GM19238 (cell line): ENCODE data around the gene ATAD3A.
"Not testable (repeated sequence)": the region's sequence is repeated elsewhere in the genome, so short reads cannot be mapped to it uniquely, and the experiment has no call there.

ENCODE experiments used
- DNase-seq: peaks from one replicate; pipeline ENCODE4 v3.0.0; 2011; ENCODE audit warnings: low spot score; ENCODE audit not compliant: insufficient read length

Gene ATAD3A

GRCh38 chr1:1523226-1523625 lies 11.3 kb downstream of the ATAD3A start:
- not testable (repeated sequence) for DNase-seq

GRCh38 chr1:1523651-1524050 lies 11.7 kb downstream of the ATAD3A start:
- not testable (repeated sequence) for DNase-seq

- not testable (repeated sequence) for DNase-seq
These were observed 12.9 kb downstream of the ATAD3A start for GRCh38 chr1:1524750-1525383.

- not testable (repeated sequence) for DNase-seq
These were observed 14.5 kb downstream of the ATAD3A start for GRCh38 chr1:1526476-1526875.

- no peak for DNase-seq
These were observed 15.3 kb downstream of the ATAD3A start for GRCh38 chr1:1527092-1527816.

GRCh38 chr1:1528301-1529267 lies 16.6 kb downstream of the ATAD3A start:
- DNase-seq: no peak

- DNase-seq: no peak
These were observed 17.4 kb downstream of the ATAD3A start for GRCh38 chr1:1529321-1529720.

GRCh38 chr1:1529936-1530335 lies 18.0 kb downstream of the ATAD3A start:
- no peak for DNase-seq

- no peak for DNase-seq
These were observed 20.0 kb downstream of the ATAD3A start for GRCh38 chr1:1531947-1532346.

GRCh38 chr1:1533176-1533893 lies 21.4 kb downstream of the ATAD3A start:
- not testable (repeated sequence) for DNase-seq

GRCh38 chr1:1533894-1534291 lies 21.9 kb downstream of the ATAD3A start:
- DNase-seq: not testable (repeated sequence)

- no peak for DNase-seq
These were observed 22.6 kb downstream of the ATAD3A start for GRCh38 chr1:1534401-1535154.

GRCh38 chr1:1535201-1536018 lies 23.4 kb downstream of the ATAD3A start:
- no peak for DNase-seq

- no peak for DNase-seq
These were observed 24.3 kb downstream of the ATAD3A start for GRCh38 chr1:1536019-1536937.

- no peak for DNase-seq
These were observed 25.1 kb downstream of the ATAD3A start for GRCh38 chr1:1536938-1537546.

GRCh38 chr1:1537626-1538250 lies 25.8 kb downstream of the ATAD3A start:
- no peak for DNase-seq

- no peak for DNase-seq
These were observed 26.4 kb downstream of the ATAD3A start for GRCh38 chr1:1538334-1538733.

- no peak for DNase-seq
These were observed 27.0 kb downstream of the ATAD3A start for GRCh38 chr1:1538989-1539309.
